Colon (tissue), 2 donors: ENCODE results near the gene EFHC1.
"Not testable (repeated sequence)": the region's sequence is repeated elsewhere in the genome, so short reads cannot be mapped to it uniquely, and the experiment has no call there.

Source experiments
- FAIRE-seq: peaks from 2 replicates; lab custom pipeline; 2012; peaks lifted over from hg19 to GRCh38; lab: Jason Lieb, UNC
- donor health status: control.
- donor health status: control.

EFHC1 gene

DNA sequence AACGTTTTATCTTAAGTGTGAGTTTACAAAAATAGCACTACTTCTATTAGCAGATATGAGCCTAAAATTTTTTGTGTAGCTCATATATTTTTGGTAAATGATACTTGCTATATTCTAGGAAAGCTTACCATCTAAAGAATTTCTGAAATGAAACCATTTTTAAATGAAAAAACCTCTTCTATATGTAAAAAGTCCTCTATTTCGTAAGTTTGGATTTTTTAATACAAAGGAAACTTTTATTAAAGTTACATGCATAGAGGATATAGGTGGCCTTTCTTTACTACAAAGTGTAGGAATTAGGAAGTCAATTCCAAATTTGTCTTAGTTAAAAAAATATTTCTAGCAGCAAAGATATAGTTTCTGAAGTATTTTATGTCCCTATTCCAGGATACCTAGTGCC lies 18.8 kb downstream of the EFHC1 start:
- FAIRE-seq: no peak

DNA sequence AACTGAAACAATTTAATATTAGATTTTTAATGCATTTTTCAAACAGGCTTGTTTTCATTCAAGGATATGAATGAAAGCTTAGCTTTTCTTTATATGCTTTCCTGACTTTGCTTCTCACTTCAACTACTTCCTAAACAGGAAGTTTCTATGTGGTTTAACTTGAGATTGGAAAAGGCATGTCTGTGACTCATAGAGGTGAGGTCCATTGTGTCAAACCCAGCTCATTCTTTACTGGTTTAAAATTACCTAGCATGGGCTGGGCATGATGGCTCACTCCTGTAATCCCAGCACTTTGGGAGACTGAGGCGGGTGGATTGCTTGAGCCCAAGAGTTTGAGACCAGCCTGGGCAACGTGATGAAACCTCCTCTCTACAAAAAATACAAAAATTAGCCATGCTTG lies 34.4 kb downstream of the EFHC1 start:
- FAIRE-seq: no peak

DNA sequence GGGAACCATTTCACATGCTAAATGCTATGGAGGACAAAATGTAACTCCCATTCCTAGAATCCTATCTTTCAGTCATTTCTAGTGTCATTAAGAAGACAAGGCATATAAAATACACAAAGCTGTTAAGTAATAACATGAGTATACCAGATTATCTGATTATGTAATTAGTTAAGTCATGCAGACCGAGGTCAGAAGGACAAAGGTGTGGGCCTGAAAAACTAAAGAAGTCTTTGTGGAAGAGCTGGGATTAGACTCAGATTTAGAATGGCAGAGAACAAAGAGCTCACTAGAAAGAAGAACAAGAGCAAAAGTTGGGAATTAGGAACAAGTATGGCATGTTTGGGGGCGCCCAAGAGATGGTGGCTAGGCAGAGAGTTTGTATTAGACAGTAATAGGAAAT lies 37.0 kb downstream of the EFHC1 start:
- FAIRE-seq: no peak

DNA sequence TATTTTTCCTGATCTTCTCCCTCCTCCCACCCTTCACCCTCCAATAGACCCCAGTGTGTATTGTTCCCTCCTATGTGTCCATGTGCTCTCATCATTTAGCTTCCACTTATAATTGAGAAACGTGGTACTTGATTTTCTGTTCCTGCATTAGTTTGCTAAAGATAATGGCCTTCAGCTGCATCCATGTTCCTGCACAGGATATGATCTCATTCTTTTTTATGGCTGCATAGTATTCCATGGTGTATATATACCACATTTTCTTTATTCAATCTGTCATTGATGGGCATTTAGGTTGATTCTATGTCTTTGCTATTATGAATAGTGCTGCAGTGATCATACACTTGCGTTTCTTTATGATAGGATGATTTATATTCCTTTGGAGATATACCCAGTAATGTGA lies 41.1 kb downstream of the EFHC1 start:
- FAIRE-seq: not testable (repeated sequence)

DNA sequence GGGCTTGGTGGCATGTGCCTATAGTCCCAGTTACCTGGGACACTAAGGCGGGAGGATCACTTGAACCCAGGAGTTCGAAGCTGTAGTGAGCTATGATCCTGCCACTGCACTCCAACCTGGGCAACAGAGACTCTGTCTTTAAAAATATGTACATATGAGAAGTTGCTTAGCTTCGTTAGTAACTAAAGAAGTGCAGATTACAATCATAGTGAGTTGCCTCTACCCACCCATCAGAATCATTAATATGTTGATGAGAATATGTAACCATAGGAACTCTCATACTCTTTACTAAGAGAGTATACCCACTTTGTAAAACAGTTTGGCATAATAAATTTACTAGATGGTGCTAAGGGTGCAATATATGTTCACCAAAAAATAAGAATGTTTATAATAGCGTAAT lies 54.0 kb downstream of the EFHC1 start:
- no peak for FAIRE-seq

DNA sequence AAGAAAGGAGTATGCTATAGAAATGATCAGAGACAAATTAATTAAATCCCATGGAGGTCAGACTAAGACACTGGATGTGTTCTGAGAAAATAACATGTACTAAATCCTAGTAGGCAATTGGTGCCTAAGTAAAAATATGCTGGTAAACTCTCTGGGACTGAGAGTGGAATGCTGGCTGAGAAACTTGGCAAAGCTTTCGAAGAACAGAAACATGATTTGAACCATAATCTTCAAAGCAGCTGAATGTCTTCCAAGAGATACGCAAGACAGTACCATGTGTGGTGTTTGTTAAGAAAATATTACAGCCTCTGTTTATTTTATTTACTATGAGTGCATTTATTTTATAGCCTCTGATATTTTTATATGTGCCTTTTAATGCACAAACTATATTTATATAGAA lies 55.2 kb downstream of the EFHC1 start:
- FAIRE-seq: no peak

DNA sequence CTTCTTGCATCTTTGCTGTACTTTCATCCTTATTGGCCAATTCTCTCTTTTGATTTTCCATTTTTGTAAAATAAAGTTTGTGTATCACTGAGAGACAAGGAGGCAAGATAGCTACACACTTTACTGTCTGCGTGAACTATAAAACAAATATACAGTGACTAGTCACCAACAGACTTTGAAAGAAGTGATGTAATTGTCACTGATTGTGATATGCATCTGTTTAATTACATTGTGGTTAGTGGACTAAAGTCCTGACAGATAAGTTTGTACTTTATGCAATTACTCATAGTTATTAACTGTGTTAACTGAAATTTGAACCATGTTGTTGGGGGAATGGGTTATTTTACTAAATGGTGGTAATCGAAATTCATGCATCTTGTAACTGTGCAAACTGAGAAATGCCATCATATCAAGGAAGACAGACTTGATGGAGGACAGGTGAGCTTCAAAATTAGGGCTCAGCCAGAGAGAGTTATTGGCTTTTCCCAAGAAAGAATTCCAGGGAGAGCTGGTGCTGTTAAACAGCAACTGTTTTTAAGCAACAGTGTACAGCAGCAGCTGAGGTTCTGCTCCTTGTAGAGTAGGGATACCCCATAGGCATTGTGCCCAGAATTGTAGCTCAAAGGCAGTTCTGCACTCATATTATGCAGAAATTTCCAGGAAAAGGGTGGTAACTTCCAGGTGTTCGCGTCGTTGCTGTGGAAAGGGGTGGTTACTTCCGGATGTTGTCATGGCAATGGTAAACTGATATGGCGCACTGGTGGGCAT lies 62.9 kb downstream of the EFHC1 start:
- FAIRE-seq: no peak

DNA sequence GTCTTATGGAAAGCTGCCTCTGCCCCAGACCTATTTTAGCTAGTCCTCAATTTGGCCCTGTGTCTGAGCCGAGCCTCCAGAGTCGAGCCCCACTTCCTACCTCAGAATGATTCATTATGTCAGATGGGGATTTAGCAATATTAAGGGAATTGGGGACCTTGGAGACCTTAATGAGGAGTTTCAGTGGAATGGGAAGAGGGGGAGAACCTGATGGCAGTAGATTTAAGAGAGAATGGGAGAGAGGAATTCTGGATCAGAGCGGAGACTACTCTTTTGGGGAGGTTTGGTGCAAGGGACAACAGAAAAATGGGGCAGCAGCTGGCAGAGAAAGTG lies 63.5 kb downstream of the EFHC1 start:
- no peak for FAIRE-seq

DNA sequence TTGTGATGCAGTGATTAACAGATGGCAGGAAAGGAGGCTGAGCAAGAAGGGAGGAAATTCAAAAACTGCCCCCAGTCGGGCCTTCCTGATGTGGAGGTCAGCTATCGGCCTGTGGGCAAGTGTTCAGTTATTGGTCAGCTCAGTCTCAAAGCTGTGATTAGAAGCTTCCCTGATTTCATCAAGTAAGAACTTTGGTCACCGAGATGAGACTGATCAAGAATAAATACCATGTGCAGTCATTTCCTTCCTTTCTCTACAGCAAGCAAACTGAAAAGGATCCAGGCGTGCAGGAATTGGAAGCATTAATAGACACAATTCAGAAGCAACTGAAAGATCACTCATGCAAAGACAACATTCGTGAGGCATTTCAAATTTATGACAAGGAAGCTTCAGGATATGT lies 69.7 kb downstream of the EFHC1 start:
- FAIRE-seq: no peak

DNA sequence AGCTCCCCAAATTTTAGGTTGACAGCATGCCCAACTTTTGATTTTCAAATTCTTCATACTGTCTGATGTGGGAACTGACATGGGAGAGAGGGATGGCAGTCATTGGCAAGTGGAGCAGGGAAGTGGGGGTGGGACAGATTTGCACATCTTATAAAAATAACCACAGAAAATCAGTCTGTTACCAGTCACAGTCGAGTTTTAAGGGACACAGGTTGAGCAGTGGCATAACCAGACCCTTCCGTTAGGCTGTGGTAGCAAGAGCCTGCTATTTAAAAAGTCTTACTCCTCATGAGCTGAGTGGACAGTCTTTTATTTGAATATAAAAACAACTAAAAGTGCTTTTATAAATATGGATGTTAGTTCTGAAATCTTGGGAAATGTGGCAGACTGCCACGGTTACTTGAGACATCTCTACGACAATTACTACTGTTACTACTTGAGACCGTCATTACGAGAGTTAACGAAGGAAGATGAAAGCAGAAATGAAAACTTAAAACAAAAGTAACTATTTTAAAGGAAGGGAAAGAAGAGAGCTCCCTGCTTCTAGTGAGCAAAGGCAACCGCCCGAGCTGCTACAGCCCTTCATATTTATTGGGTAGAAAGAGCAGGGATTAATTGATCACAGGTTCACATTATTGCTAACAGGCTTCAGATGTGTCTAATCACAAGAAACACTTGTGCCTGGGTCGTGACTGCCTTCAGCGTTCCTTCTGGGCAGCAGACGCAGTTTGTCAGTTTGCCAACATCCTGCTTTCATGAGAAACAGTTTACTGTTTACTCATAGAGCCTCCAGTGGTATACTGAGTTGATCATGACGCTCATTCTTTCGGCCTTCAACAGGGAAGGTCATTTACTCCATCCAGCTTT lies 71.3 kb downstream of the EFHC1 start:
- FAIRE-seq: no peak

DNA sequence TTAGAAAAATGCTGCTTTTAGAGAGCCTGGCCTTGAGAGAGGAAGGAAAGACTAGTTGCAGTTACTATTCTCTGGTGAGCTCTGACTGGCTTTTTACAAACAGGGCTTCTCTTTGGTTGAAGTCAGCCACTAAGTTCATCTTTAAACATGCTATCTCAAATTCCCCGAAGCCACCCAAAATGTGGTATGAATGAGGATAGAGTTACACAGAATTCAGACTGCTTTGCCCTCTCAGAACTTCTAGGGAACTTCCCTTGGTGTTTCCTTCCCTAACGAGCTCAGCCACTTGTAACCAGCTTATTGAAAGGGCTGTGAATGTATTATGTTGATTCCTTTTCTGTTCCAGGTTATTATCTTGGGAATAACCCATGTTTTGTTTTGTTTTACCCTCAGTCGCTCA lies 73.5 kb downstream of the EFHC1 start:
- FAIRE-seq: no peak

DNA sequence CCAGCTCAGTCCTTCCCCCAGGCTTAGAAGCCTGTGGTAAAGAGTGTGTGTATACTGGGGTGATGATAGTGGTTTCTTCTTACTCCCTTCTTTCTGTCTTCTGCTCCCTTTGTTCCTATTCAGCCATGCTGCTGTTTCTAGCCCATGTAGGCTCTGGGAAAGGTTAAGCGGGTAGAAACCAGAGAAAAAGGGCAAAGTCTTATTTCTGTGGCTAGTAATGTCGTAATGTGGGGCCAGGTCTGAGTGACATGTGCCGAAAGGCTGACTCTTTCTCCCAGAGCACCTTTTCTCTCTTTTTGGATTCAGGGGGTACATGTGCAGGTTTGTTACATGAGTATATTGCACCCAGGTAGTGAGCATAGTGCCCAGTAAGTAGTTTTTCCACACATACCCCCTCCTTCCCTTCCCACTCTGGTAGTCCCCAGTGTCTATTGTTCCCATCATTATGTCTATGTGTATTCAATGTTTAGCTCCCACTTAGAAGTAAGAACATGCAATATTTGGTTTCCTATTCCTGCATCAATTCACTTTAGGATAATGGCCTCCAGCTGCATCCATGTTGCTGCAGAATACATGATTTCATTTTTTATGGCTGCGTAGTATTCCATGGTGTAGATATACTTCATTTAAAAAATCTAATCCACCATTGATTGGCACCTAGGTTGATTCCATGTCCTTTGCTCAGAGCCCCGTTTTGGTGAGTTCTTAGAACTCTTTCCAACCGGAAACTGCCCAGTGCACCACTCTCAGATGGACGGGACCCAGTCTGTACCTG lies 74.3 kb downstream of the EFHC1 start:
- FAIRE-seq: no peak

DNA sequence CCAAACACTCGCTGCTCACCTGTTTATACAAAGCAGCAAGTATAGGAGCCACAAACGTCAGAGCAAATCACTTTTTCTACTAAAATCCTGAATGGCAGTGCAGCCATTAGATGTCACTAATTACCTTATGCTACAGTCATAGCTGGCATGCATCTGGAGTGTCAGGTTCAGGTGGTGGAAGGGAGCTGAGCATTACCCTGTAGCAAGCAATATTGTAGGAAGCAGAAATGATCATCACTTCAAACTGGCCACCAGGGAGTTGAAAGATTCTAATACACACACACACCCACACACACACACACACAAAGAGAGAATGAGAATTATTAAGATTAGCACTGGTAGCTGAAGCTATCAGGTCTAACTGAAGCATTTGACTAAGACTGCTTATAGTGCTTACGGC lies 75.8 kb downstream of the EFHC1 start:
- FAIRE-seq: no peak

DNA sequence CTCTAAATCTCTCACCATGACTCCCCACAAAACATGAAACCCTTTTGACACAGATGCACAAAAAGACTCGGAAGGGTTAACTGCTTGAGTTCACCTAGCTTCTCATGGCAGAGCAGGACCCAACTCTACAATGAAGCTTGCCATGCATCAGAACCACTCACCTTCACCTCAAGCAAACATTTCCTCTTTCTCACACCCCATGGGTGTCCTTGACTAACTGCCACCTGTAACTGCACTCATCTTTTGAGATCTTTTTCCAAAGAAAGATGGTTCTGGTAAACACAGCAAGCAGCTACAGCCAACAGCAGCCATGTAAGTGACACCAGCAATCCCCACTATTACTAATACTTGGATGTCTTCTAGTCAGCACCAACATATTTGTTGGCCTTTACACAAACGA lies 76.5 kb downstream of the EFHC1 start:
- FAIRE-seq: no peak

DNA sequence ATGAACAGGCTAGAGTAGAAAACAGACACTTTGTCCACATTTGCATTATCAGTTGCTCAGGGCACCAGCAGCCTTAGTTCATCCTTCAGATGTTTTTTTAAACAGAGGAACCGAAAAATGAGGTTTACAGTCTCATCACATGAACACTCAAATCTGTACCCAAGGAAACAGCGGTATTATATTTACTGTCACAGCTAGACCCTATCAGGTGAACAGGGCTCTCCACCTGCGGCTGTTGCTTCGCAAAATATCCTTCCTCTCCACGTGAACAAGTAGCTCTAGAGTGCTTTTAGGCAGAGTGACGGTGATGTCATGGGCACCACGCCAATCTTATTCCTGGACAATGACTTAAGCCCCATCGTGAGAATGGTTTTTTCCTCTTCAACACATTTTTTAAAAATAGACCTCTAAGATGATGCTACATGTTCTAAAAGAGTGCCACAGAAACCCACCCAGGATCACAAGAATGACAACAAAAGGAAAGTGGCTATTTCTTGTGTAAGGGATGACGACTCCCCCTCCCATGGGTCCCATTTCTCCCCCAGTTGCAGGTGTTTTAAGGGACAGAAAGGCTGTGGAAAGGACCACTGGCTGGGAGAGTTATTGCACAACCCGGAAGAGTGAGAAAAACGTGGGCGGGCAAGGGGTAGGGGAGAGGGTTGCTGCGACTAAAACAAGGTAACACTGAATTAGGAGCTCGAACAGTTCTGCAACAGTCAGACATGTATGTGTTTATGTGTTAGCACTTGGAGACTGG lies 77.7 kb downstream of the EFHC1 start:
- FAIRE-seq: no peak

DNA sequence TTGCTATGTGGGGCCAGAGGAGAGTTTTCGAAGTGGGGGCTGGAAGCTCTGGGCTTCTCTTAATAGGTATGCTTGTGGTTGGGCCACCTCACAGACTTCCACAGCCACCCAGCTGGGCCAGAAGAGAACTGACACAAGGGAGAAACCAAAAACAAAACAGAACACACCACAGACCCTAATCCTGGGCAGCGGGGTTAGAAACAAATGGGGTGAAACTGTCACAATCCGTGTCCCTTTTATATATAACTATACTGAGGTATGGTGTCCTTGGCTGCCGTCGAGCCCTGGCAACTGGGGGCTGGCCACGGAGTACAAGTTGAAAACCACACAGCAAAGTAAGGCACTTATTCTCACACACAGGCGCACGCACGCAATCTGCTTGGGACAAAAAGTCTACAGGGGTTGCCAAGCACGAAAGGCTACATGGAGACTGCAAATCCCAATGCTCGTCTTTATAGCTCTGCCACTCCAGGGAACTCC lies 78.4 kb downstream of the EFHC1 start:
- FAIRE-seq: no peak

DNA sequence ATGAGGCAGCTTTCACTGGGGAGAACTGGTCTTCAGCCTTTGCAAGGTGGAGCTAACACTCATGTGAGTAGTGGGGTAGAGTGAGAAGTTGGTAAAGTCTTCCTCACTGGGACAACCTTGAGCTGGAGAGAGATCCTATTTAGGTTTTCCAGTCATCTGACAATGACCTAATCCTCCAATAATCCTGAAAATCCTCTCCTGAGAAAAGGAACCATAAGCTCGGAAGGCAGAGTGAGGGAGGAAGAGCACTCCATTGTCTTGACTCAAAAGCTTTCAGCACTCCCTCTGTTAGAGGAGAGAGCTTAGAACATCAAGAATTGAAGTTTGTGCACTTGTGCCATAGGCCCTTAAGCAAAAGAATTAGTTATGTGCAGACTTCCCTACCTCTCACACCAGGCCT lies 78.9 kb downstream of the EFHC1 start:
- no peak for FAIRE-seq

DNA sequence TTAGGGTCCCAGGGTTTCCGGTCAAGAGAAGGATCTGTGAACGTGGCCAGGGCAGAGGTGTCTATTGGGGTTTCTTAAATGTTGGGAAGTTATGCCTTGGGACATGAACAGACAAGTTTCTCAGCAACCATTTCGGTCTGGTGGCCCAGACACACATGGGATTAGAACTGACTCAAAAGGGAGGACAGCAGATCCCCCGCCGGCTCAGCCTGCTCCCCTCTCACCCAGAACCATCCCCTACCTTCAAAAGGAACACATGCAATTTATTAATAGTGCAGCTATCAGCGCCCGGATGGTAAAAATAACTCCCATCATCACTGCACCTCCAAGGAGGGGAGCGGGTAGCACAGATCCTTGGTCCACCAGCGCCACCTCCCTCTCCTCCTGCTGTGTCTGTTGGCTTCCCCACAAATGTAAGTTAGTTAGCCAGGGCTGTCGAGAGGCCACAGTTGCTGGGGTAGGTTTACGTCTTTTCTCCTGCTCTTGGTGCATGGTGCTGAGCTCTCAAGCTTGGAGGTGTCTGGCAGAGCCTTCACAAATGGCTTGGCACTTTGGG lies 79.6 kb downstream of the EFHC1 start:
- no peak for FAIRE-seq

DNA sequence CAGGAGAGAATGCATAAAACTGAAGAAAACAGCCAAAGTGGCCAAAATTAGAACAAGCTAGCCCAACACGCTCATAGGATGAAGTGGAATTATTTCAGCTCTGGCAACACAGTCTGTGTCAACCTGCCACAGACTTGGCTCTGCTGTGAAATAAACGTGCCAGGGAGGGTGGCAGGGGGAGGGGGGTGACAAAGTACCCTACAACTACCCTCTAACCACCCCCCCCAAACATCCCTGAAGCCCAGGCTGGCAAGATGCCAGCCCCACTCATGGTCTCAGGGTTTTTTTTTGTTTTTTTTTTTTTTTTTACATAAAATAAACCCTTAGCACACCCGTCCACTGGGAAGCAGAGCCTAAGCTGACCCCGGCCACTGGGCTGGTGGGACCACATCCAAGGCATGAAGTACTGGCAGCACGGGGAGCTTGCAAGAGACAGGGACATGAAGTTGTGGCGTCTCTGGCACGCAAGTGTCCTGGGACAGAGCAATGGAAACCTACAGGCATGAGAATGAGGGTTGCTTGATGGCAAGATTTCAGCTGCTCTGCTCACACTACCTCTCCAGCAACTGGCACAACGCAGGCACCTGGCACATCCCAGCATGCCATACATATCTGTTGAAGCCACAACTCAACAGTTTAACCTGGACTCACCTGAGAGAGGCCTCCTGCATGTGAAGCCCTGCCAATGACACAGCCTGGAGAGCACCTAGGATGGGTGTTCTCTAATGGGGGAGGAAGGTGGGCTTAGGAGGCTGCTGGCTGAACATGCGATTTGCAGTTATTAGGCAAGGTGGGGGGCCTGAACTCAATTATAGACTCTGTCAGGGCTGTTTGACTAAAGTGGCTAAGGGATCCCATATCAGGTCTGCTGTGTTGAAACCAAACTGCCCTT lies 80.3 kb downstream of the EFHC1 start:
- FAIRE-seq: no peak

DNA sequence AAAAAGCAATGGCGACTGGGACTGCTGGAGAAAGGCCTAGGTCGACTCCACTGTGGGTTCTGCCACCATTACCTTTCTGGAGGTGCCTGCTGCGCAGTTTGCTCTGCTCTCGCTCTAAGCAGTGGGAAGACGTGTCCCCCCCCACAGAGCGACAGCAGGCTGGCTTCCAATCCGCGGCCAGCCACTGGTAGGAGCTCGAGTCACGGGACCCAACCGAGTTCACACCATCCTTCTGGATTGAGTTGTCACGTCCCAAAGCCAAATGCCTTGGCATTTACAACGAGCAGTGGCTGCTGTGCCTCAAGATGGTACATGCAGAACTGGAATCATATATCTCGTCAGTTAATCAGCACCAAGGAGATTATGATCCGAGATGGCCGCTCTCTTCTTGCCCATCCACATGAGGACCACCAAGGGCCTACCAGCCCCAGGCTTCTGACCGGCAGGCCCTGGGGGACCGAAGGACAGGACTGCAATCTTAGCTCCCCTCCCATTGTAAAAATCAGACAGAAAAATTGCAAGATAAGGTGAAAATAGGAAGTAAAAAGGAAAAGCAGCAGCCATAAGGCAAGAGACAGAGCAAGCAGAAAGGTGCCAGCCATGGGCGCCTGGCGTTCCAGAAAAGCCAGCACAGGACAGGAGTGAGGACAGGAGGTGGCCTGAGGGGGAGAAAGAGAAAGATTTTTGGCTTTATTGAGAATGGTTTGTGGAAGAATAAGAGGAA lies 82.3 kb downstream of the EFHC1 start:
- no peak for FAIRE-seq
